ENCODE measurements around the gene ENTPD2. TPM values are rescaled to one million over a fixed set of nuclear protein-coding genes. Genes with fewer than 3 reads are reported as not detected.
A peak's percentile ranks its signal among the peaks of the same experiment; 100 is the strongest.
"Not testable (repeated sequence)": the region's sequence is repeated elsewhere in the genome, so short reads cannot be mapped to it uniquely, and the experiment has no call there.

ENTPD2 gene
- total and polyA plus RNA-seq, 4 experiments from 2014 or later, result not detected

GRCh38 chr9:137007108-137007815, 46.6 kb downstream of the ENTPD2 start:
- no peaks in the 10 kb centered on the region for H3K36me3 ChIP-seq (ENCODE audit: insufficient read depth, low read length)
- H3K9me3 ChIP-seq (ENCODE audit: control insufficient read depth in 1 of 2, low read length in 2 of 2), result no peaks in the 10 kb centered on the region
- peaks cover 0 to 3% of the 10 kb centered on the region in 2 donors for H3K36me3 Mint-ChIP-seq
- H3K27me3 ChIP-seq (ENCODE audit: insufficient read depth, low read length), result no peaks in the 10 kb centered on the region
- H3K4me3 Mint-ChIP-seq, result no peak overlapping the region
- peaks cover 0 to 5% (median 0%) of the 10 kb centered on the region in 4 donors for H3K4me1 Mint-ChIP-seq
- no peak for DNase-seq
- intact Hi-C loops (cut with micrococcal nuclease), result no loop called here
- no peak overlapping the region for H3K27ac Mint-ChIP-seq
- H3K27me3 Mint-ChIP-seq, result no peaks in the 10 kb centered on the region
- H3K4me3 ChIP-seq (ENCODE audit: low read length in 2 of 2), result no peak overlapping the region
- no peak overlapping the region for H3K27ac ChIP-seq (ENCODE audit: low read depth, low read length)
- no peaks in the 10 kb centered on the region for H3K4me1 ChIP-seq (ENCODE audit: insufficient read depth, low read length)
- H3K9me3 Mint-ChIP-seq, result peaks cover 0 to 2% (median 0%) of the 10 kb centered on the region in 8 donors
- CTCF ChIA-PET (ENCODE audit: partially characterized antibody), result interaction anchor here (1.1 to 1.4 kb wide), 2 partner anchors 14 to 28 kb away, joined by 3 read pairs; no protein-coding TSS in a partner anchor
- POLR2A ChIA-PET (ENCODE audit: partially characterized antibody), result interaction anchor here (1.4 to 1.5 kb wide), 2 partner anchors 20 to 28 kb away, joined by 3 to 4 read pairs; no protein-coding TSS in a partner anchor

GRCh38 chr9:137006116-137007003, 47.5 kb downstream of the ENTPD2 start:
- POLR2A ChIA-PET (ENCODE audit: partially characterized antibody), result interaction anchor here (1.2 to 1.4 kb wide), 3 partner anchors 21 to 28 kb away, joined by 3 to 4 read pairs (median 3); no protein-coding TSS in a partner anchor
- Histone ChIP-seq H3K4me3 (ENCODE audit: low read length in 2 of 2) (no peak overlapping the region), H3K27ac (ENCODE audit: low read depth, low read length) (no peak overlapping the region), H3K9me3 (ENCODE audit: control insufficient read depth in 1 of 2, low read length in 2 of 2) (no peaks in the 10 kb centered on the region), H3K36me3 (ENCODE audit: insufficient read depth, low read length) (no peaks in the 10 kb centered on the region), H3K27me3 (ENCODE audit: insufficient read depth, low read length) (no peaks in the 10 kb centered on the region), H3K4me1 (ENCODE audit: insufficient read depth, low read length) (no peaks in the 10 kb centered on the region)
- Mint-ChIP-seq H3K4me3 (no peak overlapping the region), H3K4me1 (peaks cover 0 to 5% (median 0%) of the 10 kb centered on the region in 4 donors), H3K9me3 (peaks cover 0 to 2% (median 0%) of the 10 kb centered on the region in 8 donors), H3K27ac (peak overlapping the region in 2 of 7 donors; percentile 42 to 79), H3K36me3 (peaks cover 0 to under 1% of the 10 kb centered on the region in 2 donors), H3K27me3 (no peaks in the 10 kb centered on the region)
- intact Hi-C loops (cut with micrococcal nuclease), result no loop called here
- no peak for DNase-seq
- CTCF ChIA-PET (ENCODE audit: partially characterized antibody), result interaction anchor here (1.1 to 1.4 kb wide), 3 partner anchors 15 to 29 kb away, joined by 3 read pairs; no protein-coding TSS in a partner anchor

- H3K9me3 ChIP-seq (ENCODE audit: control insufficient read depth in 1 of 2, low read length in 2 of 2); H3K27ac ChIP-seq (ENCODE audit: low read depth, low read length); intact Hi-C loops (cut with micrococcal nuclease); H3K36me3 ChIP-seq (ENCODE audit: insufficient read depth, low read length); H3K27ac Mint-ChIP-seq; DNase-seq; H3K4me3 ChIP-seq (ENCODE audit: low read length in 2 of 2); H3K9me3 Mint-ChIP-seq; H3K4me3 Mint-ChIP-seq; H3K27me3 Mint-ChIP-seq; H3K27me3 ChIP-seq (ENCODE audit: insufficient read depth, low read length); H3K36me3 Mint-ChIP-seq: not testable (repeated sequence)
- peaks cover 12% of the 10 kb centered on the region for H3K4me1 ChIP-seq (ENCODE audit: insufficient read depth, low read length)
- peaks cover 5 to 21% (median 6%) of the 10 kb centered on the region in 4 donors for H3K4me1 Mint-ChIP-seq
- ChIA-PET POLR2A (ENCODE audit: partially characterized antibody) (interaction anchor here (1.3 kb wide), 1 partner anchor 8 kb away, joined by 3 read pairs; the partner anchor contains the start of gene CLIC3), CTCF (ENCODE audit: partially characterized antibody) (interaction anchor here (0.7 to 3.9 kb wide), 3 partner anchors 15 to 31 kb away, joined by 3 to 18 read pairs (median 4); no protein-coding TSS in a partner anchor)
These were observed 49.6 kb downstream of the ENTPD2 start for GRCh38 chr9:137004285-137004684.

DNA sequence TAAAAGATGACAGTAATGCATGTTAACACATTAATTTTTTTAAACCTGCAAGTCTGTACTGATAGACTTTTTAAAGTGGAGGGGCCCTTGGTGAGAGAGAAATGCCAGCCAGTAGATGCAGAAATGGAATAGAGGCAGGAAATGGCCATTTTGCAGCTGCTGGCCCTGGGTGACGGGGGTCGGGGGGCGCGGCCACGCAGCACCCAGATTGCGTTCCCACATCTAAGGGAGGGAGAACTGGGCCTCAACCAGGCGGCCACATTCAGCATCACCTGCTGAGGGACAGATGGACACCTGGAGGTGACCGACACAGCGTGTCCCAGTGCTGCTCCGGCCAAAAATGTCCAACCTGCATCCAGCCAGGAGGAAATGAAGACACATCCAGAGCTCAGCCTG, 51.2 kb downstream of the ENTPD2 start:
- intact Hi-C loops (cut with micrococcal nuclease), result no loop called here
- Histone ChIP-seq H3K36me3 (ENCODE audit: insufficient read depth, low read length) (no peaks in the 10 kb centered on the region), H3K4me3 (ENCODE audit: low read length in 2 of 2) (no peak overlapping the region), H3K27me3 (ENCODE audit: insufficient read depth, low read length) (no peaks in the 10 kb centered on the region), H3K9me3 (ENCODE audit: control insufficient read depth in 1 of 2, low read length in 2 of 2) (no peaks in the 10 kb centered on the region), H3K4me1 (ENCODE audit: insufficient read depth, low read length) (peaks cover 25% of the 10 kb centered on the region), H3K27ac (ENCODE audit: low read depth, low read length) (no peak overlapping the region)
- peaks cover 0 to 2% (median 0%) of the 10 kb centered on the region in 8 donors for H3K9me3 Mint-ChIP-seq
- no peak overlapping the region for H3K4me3 Mint-ChIP-seq
- no peak for DNase-seq
- H3K27ac Mint-ChIP-seq, result no peak overlapping the region
- CTCF ChIA-PET (ENCODE audit: partially characterized antibody), result interaction anchor here (0.6 to 3.9 kb wide), 5 partner anchors 27 to 69 kb away, joined by 3 to 18 read pairs (median 3); no protein-coding TSS in a partner anchor
- H3K36me3 Mint-ChIP-seq, result no peaks in the 10 kb centered on the region
- no peaks in the 10 kb centered on the region for H3K27me3 Mint-ChIP-seq
- POLR2A ChIA-PET (ENCODE audit: partially characterized antibody), result interaction anchor here (1.2 kb wide), 1 partner anchor 10 kb away, joined by 3 read pairs; the partner anchor contains the start of gene PAXX
- peaks cover 11 to 34% (median 15%) of the 10 kb centered on the region in 4 donors for H3K4me1 Mint-ChIP-seq

- no peak for DNase-seq
- Histone ChIP-seq H3K4me3 (ENCODE audit: low read length in 2 of 2) (no peak overlapping the region), H3K4me1 (ENCODE audit: insufficient read depth, low read length) (peaks cover 31% of the 10 kb centered on the region), H3K27me3 (ENCODE audit: insufficient read depth, low read length) (no peaks in the 10 kb centered on the region), H3K27ac (ENCODE audit: low read depth, low read length) (no peak overlapping the region), H3K36me3 (ENCODE audit: insufficient read depth, low read length) (no peaks in the 10 kb centered on the region), H3K9me3 (ENCODE audit: control insufficient read depth in 1 of 2, low read length in 2 of 2) (no peaks in the 10 kb centered on the region)
- H3K4me1 Mint-ChIP-seq, result peaks cover 13 to 38% (median 19%) of the 10 kb centered on the region in 4 donors
- H3K4me3 Mint-ChIP-seq, result no peak overlapping the region
- H3K27me3 Mint-ChIP-seq, result no peaks in the 10 kb centered on the region
- no peaks in the 10 kb centered on the region for H3K36me3 Mint-ChIP-seq
- POLR2A ChIA-PET (ENCODE audit: partially characterized antibody), result interaction anchor here (1.1 to 1.2 kb wide), 2 partner anchors 9 to 128 kb away, joined by 3 read pairs; partner anchors contain the start of gene PAXX
- intact Hi-C loops (cut with micrococcal nuclease), result no loop called here
- peaks cover 0 to 2% (median 0%) of the 10 kb centered on the region in 8 donors for H3K9me3 Mint-ChIP-seq
- CTCF ChIA-PET (ENCODE audit: partially characterized antibody), result interaction anchor here (0.6 to 3.9 kb wide), 8 partner anchors 15 to 54 kb away, joined by 3 to 18 read pairs (median 4); partner anchors contain the start of gene ABCA2
- no peak overlapping the region for H3K27ac Mint-ChIP-seq
These were observed 51.8 kb downstream of the ENTPD2 start for GRCh38 chr9:137001857-137002645.

DNA sequence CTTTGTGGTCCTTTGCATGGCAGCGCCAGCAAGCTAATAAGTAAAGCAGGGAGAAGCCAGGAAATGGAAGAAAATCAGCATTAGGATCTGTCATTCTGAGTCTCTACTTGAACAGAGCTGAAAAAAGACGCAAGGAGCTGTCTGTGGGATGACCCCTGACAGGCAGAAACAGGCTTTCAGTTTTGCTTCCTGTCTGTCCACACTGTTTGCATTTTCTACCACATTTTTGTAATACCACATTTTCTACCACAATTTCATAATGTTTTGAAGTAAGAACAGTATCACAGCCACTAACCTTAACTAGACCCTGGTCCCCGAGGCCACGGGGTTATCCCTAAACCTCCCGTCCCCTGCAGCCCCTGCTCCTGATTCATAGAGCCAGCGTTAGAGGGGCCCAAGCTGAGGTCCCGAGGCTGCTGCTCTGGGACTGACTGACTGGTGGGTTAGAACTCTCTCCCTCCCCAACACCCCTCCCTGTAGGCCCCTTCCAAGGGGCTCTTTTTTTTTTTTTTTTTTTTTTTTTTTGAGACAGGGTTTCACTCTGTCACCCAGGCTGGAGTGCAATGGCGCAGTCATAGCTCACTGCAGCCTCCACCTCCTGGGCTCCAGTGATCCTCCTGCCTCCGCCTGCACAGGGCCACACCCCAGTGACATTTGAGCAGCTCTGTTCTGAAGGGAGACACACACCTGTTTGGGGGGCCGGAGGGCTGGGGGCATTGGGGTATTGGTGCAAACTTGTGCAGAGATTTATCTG, 53.5 kb downstream of the ENTPD2 start:
- peaks cover 45% of the 10 kb centered on the region for H3K4me1 ChIP-seq (ENCODE audit: insufficient read depth, low read length)
- Mint-ChIP-seq H3K4me3 (peak overlapping the region in 7 of 8 donors; percentile 26 to 81 (median 60)), H3K36me3 (peaks cover 0 to 3% of the 10 kb centered on the region in 2 donors), H3K4me1 (peaks cover 13 to 50% (median 25%) of the 10 kb centered on the region in 4 donors), H3K9me3 (peaks cover 0 to 2% (median 0%) of the 10 kb centered on the region in 8 donors), H3K27ac (peak overlapping the region; percentile 65 to 92 (median 86)), H3K27me3 (no peaks in the 10 kb centered on the region)
- DNase-seq, result peak in 4 of 5 donors; percentile 40 to 53 (median 44)
- H3K27ac ChIP-seq (ENCODE audit: low read depth, low read length), result no peak overlapping the region
- H3K36me3 ChIP-seq (ENCODE audit: insufficient read depth, low read length), result no peaks in the 10 kb centered on the region
- no peak overlapping the region for H3K4me3 ChIP-seq (ENCODE audit: low read length in 2 of 2)
- CTCF ChIA-PET (ENCODE audit: partially characterized antibody), result interaction anchor here (0.9 to 3.0 kb wide), 8 partner anchors 21 to 158 kb away, joined by 3 to 22 read pairs (median 4); partner anchors contain the start of genes ABCA2 and AJM1
- POLR2A ChIA-PET (ENCODE audit: partially characterized antibody), result interaction anchor here (0.7 to 1.9 kb wide), 11 partner anchors 9 to 311 kb away, joined by 3 to 7 read pairs (median 3); partner anchors contain the start of genes ABCA2, FUT7 and PAXX
- H3K9me3 ChIP-seq (ENCODE audit: control insufficient read depth in 1 of 2, low read length in 2 of 2), result no peaks in the 10 kb centered on the region
- H3K27me3 ChIP-seq (ENCODE audit: insufficient read depth, low read length), result no peaks in the 10 kb centered on the region
- intact Hi-C loops (cut with micrococcal nuclease), result no loop called here

Data from CD4-positive, alpha-beta memory T cell (primary cell).